GM04503 (cell line): ENCODE data around the gene MROH2A.

ENCODE experiments used
- DNase-seq: peaks from one replicate; pipeline ENCODE4 v3.0.0-alpha.2; 2012; ENCODE audit warnings: low read depth

MROH2A gene

DNA sequence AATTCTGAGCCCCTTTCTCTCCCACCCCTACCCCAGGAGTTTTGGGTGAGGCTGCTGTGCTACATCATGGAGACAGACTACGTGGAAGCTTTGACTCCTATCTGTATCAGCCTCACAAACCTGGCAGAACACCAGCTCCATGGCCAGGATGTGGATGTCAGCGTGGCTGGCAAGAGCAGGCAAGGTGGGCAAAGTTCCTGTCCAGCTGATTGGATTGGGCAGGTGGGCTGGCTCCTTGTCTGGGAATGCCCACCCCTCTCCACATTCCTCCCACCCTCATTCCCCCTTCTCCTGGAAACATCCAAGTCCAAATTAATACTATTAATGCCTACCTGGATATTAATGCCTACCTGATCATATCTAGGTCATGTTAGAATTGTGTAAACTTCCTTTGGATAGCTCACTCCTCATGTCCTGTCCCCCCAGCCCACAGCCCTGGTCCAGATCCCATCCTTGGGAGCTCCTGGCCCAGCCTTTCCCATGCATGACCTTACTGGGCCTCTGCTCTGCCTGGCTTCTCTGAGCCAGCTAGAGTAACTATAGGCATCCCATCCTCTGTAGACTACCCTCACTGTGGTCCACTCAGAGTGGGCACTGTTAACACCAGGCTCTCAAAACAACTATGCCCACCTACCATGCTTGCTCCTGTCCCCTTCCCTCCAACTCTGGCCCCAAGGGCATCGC is 24.1 kb downstream of the MROH2A start:
- DNase-seq = no peak

DNA sequence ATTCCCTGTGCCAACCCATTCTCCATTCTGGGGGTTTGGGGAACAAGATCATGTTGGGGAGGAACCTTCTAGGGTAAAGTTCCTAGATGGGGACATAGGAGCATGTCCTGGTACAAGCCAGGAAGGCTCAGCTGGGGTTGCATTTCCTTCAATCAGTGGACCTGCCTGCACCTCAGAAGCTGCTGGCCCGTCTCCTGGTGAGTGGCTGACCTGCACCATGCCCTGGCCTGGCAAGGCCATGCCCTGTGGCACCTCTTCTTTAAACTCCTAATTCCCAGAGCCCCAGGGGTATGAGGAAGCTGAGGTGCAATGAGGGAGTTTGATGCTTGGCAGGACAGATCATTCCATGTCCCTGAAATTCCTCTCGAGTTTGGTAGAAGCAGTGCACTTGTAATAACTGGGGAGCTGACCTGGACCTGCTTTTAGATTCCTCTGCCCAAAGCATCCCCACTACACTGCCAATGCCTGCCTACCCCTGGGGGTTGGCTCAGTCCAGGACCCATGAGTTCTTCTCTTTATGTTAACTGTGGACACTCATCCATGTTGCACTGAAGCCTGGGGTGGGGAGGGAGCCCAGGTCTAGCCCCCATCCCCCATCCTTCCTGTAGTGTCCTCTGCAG is 25.3 kb downstream of the MROH2A start:
- DNase-seq = no peak

GRCh38 chr2:233803994-233804393 is 25.9 kb downstream of the MROH2A start:
- no peak for DNase-seq

- no peak for DNase-seq
These were observed 29.2 kb downstream of the MROH2A start for GRCh38 chr2:233807215-233807865.

- DNase-seq = no peak
These were observed 30.1 kb downstream of the MROH2A start for GRCh38 chr2:233807966-233808935.

GRCh38 chr2:233810385-233810784 is 32.3 kb downstream of the MROH2A start:
- DNase-seq = no peak

DNA sequence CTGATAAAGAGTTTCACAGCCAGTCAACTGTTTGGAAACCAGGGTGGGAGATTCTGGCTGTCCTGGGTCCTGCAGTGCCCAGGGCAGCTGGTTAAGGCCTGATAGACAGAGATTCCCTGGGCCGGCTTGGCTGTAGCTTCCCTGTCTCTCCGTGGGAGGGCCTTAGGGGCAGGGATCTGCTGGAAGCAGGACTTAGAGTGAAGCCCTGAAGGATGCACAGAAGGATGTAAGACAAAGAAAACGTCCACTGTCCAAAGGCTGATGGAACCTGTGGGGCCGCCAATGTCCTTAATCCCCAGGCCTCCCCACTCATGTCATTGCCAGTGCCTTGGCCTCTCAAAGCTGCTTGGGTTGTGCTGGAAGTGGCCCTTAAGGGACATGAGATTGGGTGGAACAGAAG is 33.0 kb downstream of the MROH2A start:
- no peak for DNase-seq

GRCh38 chr2:233811732-233812131 is 33.6 kb downstream of the MROH2A start:
- DNase-seq = no peak

DNA sequence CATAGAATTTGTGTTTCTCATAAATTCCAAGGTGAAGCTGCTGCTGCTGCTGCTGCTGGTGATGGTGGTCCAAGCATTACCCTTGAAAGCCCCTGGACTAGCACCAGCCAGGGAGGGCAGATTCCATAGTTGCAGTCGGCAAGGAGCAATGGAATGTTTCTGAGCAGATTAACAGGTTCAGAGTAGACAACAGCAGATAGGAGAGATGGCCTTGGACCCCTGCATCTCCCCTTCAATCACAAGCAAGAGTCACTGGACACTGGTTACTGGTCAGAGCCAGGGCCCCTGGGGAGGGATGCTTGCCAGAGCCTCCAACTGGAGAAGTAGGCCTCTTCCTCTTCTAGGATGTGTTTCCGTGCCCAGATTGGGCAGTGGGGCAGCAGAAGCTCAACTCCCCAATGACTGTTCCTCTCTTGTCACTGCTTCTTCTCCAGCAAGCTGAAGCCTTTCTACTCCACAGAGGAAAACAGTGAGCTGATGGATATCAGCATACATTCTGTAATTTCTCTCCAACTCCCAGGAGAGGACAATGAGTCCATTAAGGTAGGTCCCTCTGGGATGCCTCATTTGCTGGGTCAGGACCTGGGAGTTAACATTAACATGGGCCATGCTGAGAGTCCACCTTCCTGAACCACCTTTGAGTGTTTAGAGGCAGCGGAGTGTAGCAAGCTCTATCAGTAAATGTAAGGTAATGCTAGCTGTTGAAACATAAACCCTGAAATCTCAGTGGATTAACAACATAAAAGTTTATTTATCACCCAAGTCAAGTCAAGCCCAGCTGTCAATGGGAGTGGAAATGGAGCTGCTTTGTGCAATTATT is 35.3 kb downstream of the MROH2A start:
- no peak for DNase-seq

DNA sequence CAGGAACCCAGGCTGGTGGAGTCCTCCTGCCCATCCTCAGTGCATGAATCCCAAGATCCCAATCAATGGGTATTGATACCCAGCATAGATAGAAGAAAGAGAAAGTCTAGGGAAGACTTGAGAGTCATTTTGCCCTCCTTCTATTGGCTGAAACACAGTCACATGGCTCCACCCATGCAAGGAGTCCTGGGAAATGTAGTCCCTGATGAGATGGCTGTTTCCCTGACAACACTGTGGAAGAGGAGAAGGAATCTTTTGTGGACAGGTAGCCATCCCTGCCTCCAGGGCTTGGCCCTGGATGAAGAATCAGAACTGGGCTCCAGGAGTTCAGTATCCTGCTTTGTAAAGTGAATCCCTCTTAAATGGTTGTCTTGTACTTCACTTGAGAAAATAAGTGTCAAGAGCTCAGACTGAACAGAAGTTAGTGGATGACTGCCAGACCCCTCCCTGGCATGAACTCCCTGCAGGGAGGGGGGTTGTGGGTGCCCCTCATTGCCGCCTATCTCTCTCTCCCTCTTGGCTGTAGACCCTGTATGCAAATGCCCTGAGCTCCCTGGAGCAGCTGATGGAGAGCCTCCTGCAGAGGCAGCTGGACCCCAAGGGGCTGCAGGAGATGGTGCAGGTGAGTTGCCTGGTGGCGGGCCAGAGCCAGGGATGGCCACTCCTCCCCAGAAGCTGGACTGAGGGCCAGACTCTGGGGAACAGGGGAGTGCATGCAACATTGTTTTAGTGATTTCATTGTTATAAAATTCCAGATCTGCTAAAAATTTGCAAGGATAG is 36.1 kb downstream of the MROH2A start:
- DNase-seq = no peak

- DNase-seq = no peak
These were observed 37.7 kb downstream of the MROH2A start for GRCh38 chr2:233815861-233816260.

- DNase-seq = no peak
These were observed 38.2 kb downstream of the MROH2A start for GRCh38 chr2:233816334-233816733.

DNA sequence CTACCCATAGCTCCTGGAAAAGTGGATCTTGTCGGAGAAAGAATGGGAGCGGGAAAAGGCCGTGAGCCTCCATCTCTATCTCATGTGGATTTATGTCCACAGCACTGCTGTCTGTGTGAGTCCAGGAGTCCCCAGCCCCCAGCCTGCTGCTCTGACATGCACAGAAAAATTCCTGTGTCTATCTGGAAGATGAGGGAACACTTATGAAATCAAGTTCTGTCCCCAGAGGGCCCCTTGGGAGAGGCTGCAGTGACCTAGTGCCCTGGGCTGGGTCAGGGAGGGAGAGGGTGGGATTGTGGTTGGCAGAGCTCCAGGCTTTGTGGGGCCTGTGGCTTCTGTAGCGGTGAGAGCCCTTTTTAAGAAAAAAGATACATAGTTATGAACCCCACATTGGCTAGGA is 38.6 kb downstream of the MROH2A start:
- no peak for DNase-seq

DNA sequence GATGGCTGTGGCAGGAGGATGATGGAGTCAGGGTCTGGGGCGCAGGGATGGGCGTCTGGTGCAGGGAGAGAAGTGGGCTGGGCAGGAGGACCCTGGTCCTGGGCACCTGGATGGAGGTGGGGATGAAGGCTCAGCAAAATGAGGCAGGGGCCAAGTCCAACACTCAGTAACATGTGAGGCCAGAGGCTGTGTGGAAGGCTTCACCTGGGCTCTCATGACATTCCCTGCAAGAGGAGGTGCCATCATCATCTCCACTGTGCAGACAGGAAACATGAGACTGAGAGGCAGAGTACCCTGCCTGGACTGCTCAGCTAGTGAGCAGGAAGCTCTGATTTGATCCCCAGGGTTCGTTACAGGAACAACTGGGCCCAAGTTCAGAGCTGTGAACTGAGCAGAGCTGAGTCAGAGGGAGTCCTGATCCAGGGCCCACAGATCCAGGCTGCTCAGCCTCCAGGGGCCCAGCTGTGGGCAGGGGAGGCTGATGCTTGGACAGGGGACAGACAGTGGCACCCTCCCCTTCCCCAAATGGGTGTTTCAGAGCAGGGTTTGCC is 39.3 kb downstream of the MROH2A start:
- no peak for DNase-seq

DNA sequence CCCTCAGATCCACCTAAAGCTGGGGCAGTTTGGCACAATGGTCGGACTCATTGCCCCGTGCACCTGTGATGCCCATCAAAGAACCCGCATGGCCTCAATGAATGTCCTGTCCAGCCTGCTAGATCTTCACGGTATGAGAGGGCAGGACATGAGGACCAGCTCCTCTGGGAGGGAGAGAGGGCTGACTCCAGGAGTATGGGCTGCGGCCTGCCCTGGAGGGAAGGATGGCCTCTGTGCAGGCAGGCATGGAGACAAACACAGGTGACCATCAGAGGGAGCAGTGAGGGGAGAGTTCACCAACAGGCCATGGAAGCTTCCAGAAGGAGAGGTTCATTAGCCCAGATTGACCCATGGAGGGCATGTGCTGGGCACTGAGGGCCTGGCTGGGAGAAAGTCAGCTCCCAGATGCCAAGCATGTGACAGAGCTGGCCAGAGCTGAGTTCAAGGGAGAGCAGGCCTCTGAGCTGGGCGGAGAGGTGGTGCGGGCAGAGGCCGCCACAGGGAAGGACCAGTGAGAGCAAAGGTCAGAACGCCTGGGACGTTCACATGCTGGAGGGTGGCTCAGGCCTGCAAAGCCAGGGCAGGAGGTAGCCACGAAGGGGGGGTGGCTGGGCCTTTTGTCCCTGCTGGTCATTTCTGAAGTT is 40.0 kb downstream of the MROH2A start:
- DNase-seq = no peak

- no peak for DNase-seq
These were observed 40.8 kb downstream of the MROH2A start for GRCh38 chr2:233818639-233819621.

DNA sequence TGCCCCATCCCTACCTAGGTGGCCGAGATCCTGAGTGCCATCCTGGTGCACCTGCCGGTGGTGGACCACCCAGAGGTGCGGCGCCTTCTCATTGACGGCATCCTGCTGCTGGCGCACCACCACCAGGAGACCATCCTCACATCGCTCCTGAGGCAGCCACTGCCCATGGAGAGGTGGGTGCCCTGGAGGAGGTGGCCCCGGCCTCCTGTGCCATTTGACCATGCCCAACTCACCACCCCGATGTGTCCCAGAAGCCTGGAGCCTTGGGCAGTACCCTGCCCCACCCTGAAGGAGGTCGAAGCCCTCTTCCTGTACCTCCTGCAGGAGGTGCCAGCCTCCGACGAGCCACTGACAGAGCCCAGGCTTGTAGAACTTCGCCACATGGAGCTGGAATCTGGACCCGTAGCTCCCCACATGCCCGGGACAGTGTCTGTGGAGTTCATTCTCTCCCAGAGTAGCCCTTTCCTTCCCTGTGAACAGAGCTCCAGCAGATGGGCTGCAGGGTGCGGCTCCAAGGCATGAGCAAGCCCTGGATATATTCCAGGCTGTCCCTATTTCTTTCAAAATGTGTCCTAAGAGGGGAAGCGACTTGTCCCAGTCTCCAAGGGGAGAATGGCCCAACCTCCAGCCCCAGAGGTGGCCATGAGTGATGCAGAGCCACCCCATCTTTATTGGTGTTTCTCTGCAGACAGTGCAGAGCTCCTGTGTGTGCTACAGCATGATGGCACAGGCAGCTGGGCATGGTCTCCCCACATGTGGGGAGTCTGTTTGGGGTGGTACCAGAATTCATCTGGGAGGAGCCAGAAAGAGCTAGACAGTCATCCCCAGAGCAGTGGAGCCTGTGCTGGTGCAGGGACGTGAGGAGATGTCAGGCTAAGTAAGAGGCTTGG is 42.0 kb downstream of the MROH2A start:
- no peak for DNase-seq

DNA sequence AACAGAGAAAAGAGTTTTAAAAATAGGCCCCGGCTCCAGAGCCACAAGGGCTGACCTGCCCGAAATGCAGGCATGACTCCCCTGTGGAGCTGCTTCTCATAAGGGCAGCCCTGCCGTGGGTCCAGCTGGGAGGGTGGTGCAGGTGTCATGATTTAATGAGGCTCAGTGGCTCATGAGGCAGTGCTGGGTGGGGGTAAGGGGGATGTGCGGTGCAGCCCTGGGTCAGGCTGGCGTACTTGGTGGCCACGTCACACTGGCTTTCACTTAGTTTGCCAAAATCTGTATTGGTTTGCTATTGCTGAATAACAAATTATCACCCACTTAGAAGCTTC is 42.6 kb downstream of the MROH2A start:
- no peak for DNase-seq
